ENCODE measurements around the gene OR4F15.
"Not testable (repeated sequence)": the region's sequence is repeated elsewhere in the genome, so short reads cannot be mapped to it uniquely, and the experiment has no call there.

The OR4F15 gene

DNA sequence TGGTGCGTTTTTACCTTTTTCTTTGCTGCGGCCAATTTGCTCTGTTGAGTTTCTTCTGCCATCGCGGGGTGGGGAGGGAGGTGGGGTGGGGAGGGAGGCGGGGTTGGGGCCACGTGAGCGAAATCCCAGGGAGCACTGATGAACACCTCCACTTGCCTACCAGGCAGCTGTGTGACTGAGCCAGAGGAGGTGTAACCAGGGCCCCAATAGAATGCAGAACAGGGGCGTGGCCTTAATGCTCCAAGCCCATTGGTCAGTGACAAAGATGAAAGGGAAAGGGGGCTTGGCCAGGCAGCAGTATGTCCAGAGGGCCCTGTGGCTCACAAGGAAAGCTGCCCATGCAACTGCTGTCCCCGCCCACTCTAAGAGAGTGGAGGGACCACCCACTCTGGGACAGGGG lies 30.1 kb upstream of the OR4F15 start:
- no peaks in the 10 kb centered on the region for H3K4me1 ChIP-seq (ENCODE audit: control insufficient read depth, insufficient read depth, low read length, unreplicated experiment)
- H2AFZ ChIP-seq (ENCODE audit: low read length, unreplicated experiment): no peak overlapping the region
- peaks cover 30% of the 10 kb centered on the region for H3K27me3 ChIP-seq (ENCODE audit: insufficient read depth, low read length)
- H3K79me2 ChIP-seq (ENCODE audit: control insufficient read depth, insufficient read depth, low read length, unreplicated experiment): no peaks in the 10 kb centered on the region
- no peaks in the 10 kb centered on the region for H3K36me3 ChIP-seq (ENCODE audit: insufficient read depth, low read length)
- H3K4me3 ChIP-seq (ENCODE audit: low read depth, low read length): no peak overlapping the region
- H3K27ac ChIP-seq (ENCODE audit: low read depth, low read length): no peak overlapping the region

DNA sequence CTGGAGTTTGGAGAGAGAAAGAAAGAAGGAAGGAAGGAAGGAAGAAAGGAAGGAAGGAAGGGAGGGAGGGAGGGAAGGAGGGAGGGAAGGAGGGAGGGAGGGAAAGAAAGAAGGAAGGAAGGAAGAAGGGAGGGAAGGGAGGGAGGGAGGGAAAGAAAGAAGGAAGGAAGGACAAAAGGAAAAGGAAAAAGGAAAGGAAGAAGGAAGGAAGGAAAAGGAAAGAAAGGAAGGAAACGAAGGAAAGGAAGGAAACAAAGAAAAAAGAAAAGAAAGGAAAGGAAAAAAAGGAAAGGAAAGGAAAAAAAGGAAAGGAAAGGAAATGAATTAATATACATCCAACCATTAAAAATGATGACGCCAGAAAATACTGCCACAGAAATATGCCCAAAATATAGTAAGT lies 27.4 kb upstream of the OR4F15 start:
- Histone ChIP-seq H3K27me3 (ENCODE audit: insufficient read depth, low read length) (peaks cover 42% of the 10 kb centered on the region), H2AFZ (ENCODE audit: low read length, unreplicated experiment) (no peak overlapping the region), H3K27ac (ENCODE audit: low read depth, low read length) (no peak overlapping the region), H3K4me1 (ENCODE audit: control insufficient read depth, insufficient read depth, low read length, unreplicated experiment) (no peaks in the 10 kb centered on the region), H3K36me3 (ENCODE audit: insufficient read depth, low read length) (no peaks in the 10 kb centered on the region), H3K4me3 (ENCODE audit: low read depth, low read length) (no peak overlapping the region), H3K79me2 (ENCODE audit: control insufficient read depth, insufficient read depth, low read length, unreplicated experiment) (no peaks in the 10 kb centered on the region)

- not testable (repeated sequence) for H3K79me2 ChIP-seq (ENCODE audit: control insufficient read depth, insufficient read depth, low read length, unreplicated experiment); H3K4me3 ChIP-seq (ENCODE audit: low read depth, low read length); H3K27ac ChIP-seq (ENCODE audit: low read depth, low read length); H3K36me3 ChIP-seq (ENCODE audit: insufficient read depth, low read length); H2AFZ ChIP-seq (ENCODE audit: low read length, unreplicated experiment); H3K4me1 ChIP-seq (ENCODE audit: control insufficient read depth, insufficient read depth, low read length, unreplicated experiment)
- H3K27me3 ChIP-seq (ENCODE audit: insufficient read depth, low read length): peaks cover 45% of the 10 kb centered on the region
Observed at GRCh38 chr15:101786422-101786821, 25.6 kb upstream of the OR4F15 start.

- not testable (repeated sequence) for H3K79me2 ChIP-seq (ENCODE audit: control insufficient read depth, insufficient read depth, low read length, unreplicated experiment); H2AFZ ChIP-seq (ENCODE audit: low read length, unreplicated experiment); H3K36me3 ChIP-seq (ENCODE audit: insufficient read depth, low read length); H3K4me3 ChIP-seq (ENCODE audit: low read depth, low read length); H3K27ac ChIP-seq (ENCODE audit: low read depth, low read length); H3K4me1 ChIP-seq (ENCODE audit: control insufficient read depth, insufficient read depth, low read length, unreplicated experiment)
- H3K27me3 ChIP-seq (ENCODE audit: insufficient read depth, low read length): peaks cover 52% of the 10 kb centered on the region
Observed at GRCh38 chr15:101788001-101788400, 24.0 kb upstream of the OR4F15 start.

- not testable (repeated sequence) for H3K36me3 ChIP-seq (ENCODE audit: insufficient read depth, low read length); H3K4me1 ChIP-seq (ENCODE audit: control insufficient read depth, insufficient read depth, low read length, unreplicated experiment); H3K79me2 ChIP-seq (ENCODE audit: control insufficient read depth, insufficient read depth, low read length, unreplicated experiment); H3K4me3 ChIP-seq (ENCODE audit: low read depth, low read length); H2AFZ ChIP-seq (ENCODE audit: low read length, unreplicated experiment); H3K27ac ChIP-seq (ENCODE audit: low read depth, low read length)
- H3K27me3 ChIP-seq (ENCODE audit: insufficient read depth, low read length): peaks cover 49% of the 10 kb centered on the region
Observed at GRCh38 chr15:101788503-101789269, 23.3 kb upstream of the OR4F15 start.

DNA sequence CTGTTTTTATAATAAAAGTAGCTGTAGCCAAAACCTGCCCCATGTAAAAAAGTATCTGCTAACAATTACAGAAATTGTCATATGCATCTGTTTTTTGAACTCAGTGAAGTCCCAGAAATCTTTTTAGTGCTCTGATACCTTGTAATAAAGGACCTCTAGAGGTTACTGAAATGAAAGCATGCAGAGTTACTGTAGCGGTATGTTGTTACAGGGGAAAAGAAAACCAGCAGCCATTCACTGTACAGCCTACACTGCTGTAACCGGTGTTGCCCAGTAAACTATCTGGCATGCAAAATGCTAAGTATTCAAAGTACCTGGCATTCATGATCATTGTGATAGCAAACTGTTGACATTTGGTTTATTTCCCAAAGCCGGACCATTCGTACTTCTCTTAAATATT lies 21.3 kb upstream of the OR4F15 start:
- H3K4me1 ChIP-seq (ENCODE audit: control insufficient read depth, insufficient read depth, low read length, unreplicated experiment); H3K36me3 ChIP-seq (ENCODE audit: insufficient read depth, low read length); H3K79me2 ChIP-seq (ENCODE audit: control insufficient read depth, insufficient read depth, low read length, unreplicated experiment); H3K27ac ChIP-seq (ENCODE audit: low read depth, low read length); H3K4me3 ChIP-seq (ENCODE audit: low read depth, low read length); H2AFZ ChIP-seq (ENCODE audit: low read length, unreplicated experiment): not testable (repeated sequence)
- peaks cover 39% of the 10 kb centered on the region for H3K27me3 ChIP-seq (ENCODE audit: insufficient read depth, low read length)

GRCh38 chr15:101793981-101794380 lies 18.0 kb upstream of the OR4F15 start:
- not testable (repeated sequence) for H3K4me1 ChIP-seq (ENCODE audit: control insufficient read depth, insufficient read depth, low read length, unreplicated experiment); H2AFZ ChIP-seq (ENCODE audit: low read length, unreplicated experiment); H3K36me3 ChIP-seq (ENCODE audit: insufficient read depth, low read length); H3K4me3 ChIP-seq (ENCODE audit: low read depth, low read length); H3K27ac ChIP-seq (ENCODE audit: low read depth, low read length); H3K79me2 ChIP-seq (ENCODE audit: control insufficient read depth, insufficient read depth, low read length, unreplicated experiment)
- H3K27me3 ChIP-seq (ENCODE audit: insufficient read depth, low read length): peaks cover 49% of the 10 kb centered on the region

- H3K36me3 ChIP-seq (ENCODE audit: insufficient read depth, low read length): no peaks in the 10 kb centered on the region
- no peak overlapping the region for H2AFZ ChIP-seq (ENCODE audit: low read length, unreplicated experiment)
- H3K79me2 ChIP-seq (ENCODE audit: control insufficient read depth, insufficient read depth, low read length, unreplicated experiment): no peaks in the 10 kb centered on the region
- peaks cover 5% of the 10 kb centered on the region for H3K4me1 ChIP-seq (ENCODE audit: control insufficient read depth, insufficient read depth, low read length, unreplicated experiment)
- H3K27me3 ChIP-seq (ENCODE audit: insufficient read depth, low read length): peaks cover 52% of the 10 kb centered on the region
- no peak overlapping the region for H3K27ac ChIP-seq (ENCODE audit: low read depth, low read length)
- no peak overlapping the region for H3K4me3 ChIP-seq (ENCODE audit: low read depth, low read length)
Observed at GRCh38 chr15:101795455-101795854, 16.5 kb upstream of the OR4F15 start.

GRCh38 chr15:101799665-101800064 lies 12.3 kb upstream of the OR4F15 start:
- Histone ChIP-seq H3K4me3 (ENCODE audit: low read depth, low read length) (no peak overlapping the region), H3K27me3 (ENCODE audit: insufficient read depth, low read length) (peaks cover 66% of the 10 kb centered on the region), H3K79me2 (ENCODE audit: control insufficient read depth, insufficient read depth, low read length, unreplicated experiment) (no peaks in the 10 kb centered on the region), H3K4me1 (ENCODE audit: control insufficient read depth, insufficient read depth, low read length, unreplicated experiment) (peaks cover 5% of the 10 kb centered on the region), H3K36me3 (ENCODE audit: insufficient read depth, low read length) (no peaks in the 10 kb centered on the region), H2AFZ (ENCODE audit: low read length, unreplicated experiment) (no peak overlapping the region), H3K27ac (ENCODE audit: low read depth, low read length) (no peak overlapping the region)

- Histone ChIP-seq H3K36me3 (ENCODE audit: insufficient read depth, low read length) (no peaks in the 10 kb centered on the region), H3K27ac (ENCODE audit: low read depth, low read length) (no peak overlapping the region), H3K79me2 (ENCODE audit: control insufficient read depth, insufficient read depth, low read length, unreplicated experiment) (no peaks in the 10 kb centered on the region), H3K4me3 (ENCODE audit: low read depth, low read length) (no peak overlapping the region), H2AFZ (ENCODE audit: low read length, unreplicated experiment) (no peak overlapping the region), H3K4me1 (ENCODE audit: control insufficient read depth, insufficient read depth, low read length, unreplicated experiment) (no peaks in the 10 kb centered on the region), H3K27me3 (ENCODE audit: insufficient read depth, low read length) (peaks cover 79% of the 10 kb centered on the region)
Observed at GRCh38 chr15:101801048-101801447, 11.0 kb upstream of the OR4F15 start.

DNA sequence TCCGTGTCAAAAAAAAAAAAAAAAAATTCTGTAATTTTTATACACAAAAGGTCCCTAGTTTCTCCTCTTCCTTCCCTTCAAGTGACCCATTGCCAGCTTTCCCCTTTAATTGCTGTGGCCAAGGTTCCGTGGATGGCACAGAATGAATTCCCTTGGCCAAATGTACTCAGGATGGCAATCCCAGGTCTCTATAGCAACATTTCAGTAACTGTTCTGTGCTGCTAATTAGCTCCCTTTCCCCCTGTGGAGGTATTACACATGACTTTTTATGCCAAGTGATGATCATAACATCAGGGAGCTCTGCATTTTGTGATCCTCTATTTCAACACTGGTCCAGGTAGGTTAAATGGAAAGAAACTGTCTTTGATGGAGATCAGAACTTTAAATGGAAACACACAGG lies 8.8 kb upstream of the OR4F15 start, which contains the start of gene OR4F6:
Gene OR4F6 (plus strand): TSS at position 301 of the 400 bp plus-strand sequence. CDS start 2,211 bp downstream, outside the sequence.
- no peaks in the 10 kb centered on the region for H3K36me3 ChIP-seq (ENCODE audit: insufficient read depth, low read length)
- peaks cover 65% of the 10 kb centered on the region for H3K27me3 ChIP-seq (ENCODE audit: insufficient read depth, low read length)
- peaks cover 6% of the 10 kb centered on the region for H3K4me1 ChIP-seq (ENCODE audit: control insufficient read depth, insufficient read depth, low read length, unreplicated experiment)
- no peak within 1 kb of the TSS for H3K4me3 ChIP-seq (ENCODE audit: low read depth, low read length)
- H3K27ac ChIP-seq (ENCODE audit: low read depth, low read length): no peak within 1 kb of the TSS
- no peaks in the 10 kb centered on the region for H3K79me2 ChIP-seq (ENCODE audit: control insufficient read depth, insufficient read depth, low read length, unreplicated experiment)
- no peak within 1 kb of the TSS for H2AFZ ChIP-seq (ENCODE audit: low read length, unreplicated experiment)

Measured in ACC112 (cell line).